ENCODE data around the gene AP1S3. TPM values are rescaled to one million over a fixed set of nuclear protein-coding genes. Genes with fewer than 3 reads are reported as not detected.
"Not testable (repeated sequence)": the region's sequence is repeated elsewhere in the genome, so short reads cannot be mapped to it uniquely, and the experiment has no call there.

AP1S3 gene
- 10 to 100 TPM in 1 of 2 experiments, 1 to 10 TPM in 1; 8.8 to 10.1 TPM for total RNA-seq

GRCh38 chr2:223837287-223838061 is at the start of gene AP1S3:
TSS of gene AP1S3 (minus strand) at chr2:223837582. CDS start at chr2:223837450, 132 bp downstream.
- CTCF ChIA-PET: interaction anchor here (1.0 kb wide), 1 partner anchor 447 kb away, joined by 3 read pairs; no protein-coding TSS in a partner anchor
- intact Hi-C loops (cut with DNase I, micrococcal nuclease): loop anchor here (1.0 to 5.0 kb wide), 5 partner anchors 22 to 1180 kb away; partner anchors contain the start of genes FARSB (in 1 of the 2) and MRPL44 (in 1 of the 2)
- POLR2A ChIA-PET: interaction anchor here (0.6 kb wide), 1 partner anchor 630 kb away, joined by 4 read pairs; no protein-coding TSS in a partner anchor
- DNase-seq (peak; percentile 88), ATAC-seq (peak; percentile 98)
- Mint-ChIP-seq H3K4me3 (peak within 1 kb of the TSS; percentile 86), H3K36me3 (ENCODE audit: low read depth) (no peaks in the 10 kb centered on the region), H3K27me3 (no peaks in the 10 kb centered on the region), H3K4me1 (peaks cover 13% of the 10 kb centered on the region), H3K27ac (peak within 1 kb of the TSS; percentile 82), H3K9me3 (ENCODE audit: low read depth) (no peaks in the 10 kb centered on the region)

- no peak overlapping the region for H3K4me3 Mint-ChIP-seq
- H3K27me3 Mint-ChIP-seq: no peaks in the 10 kb centered on the region
- H3K9me3 Mint-ChIP-seq (ENCODE audit: low read depth): peaks cover 4% of the 10 kb centered on the region
- no peak for DNase-seq
- no peak for ATAC-seq
- no peak overlapping the region for H3K27ac Mint-ChIP-seq
- POLR2A ChIA-PET: no interaction called here
- H3K36me3 Mint-ChIP-seq (ENCODE audit: low read depth): peaks cover 52% of the 10 kb centered on the region
- H3K4me1 Mint-ChIP-seq: peaks cover 13% of the 10 kb centered on the region
- CTCF ChIA-PET: no interaction called here
- intact Hi-C loops (cut with DNase I, micrococcal nuclease): no loop called here
These were observed 49.7 kb upstream of the AP1S3 start for GRCh38 chr2:223887127-223887526.

- intact Hi-C loops (cut with DNase I, micrococcal nuclease): no loop called here
- H3K27ac Mint-ChIP-seq: no peak overlapping the region
- H3K9me3 Mint-ChIP-seq (ENCODE audit: low read depth): peaks cover 4% of the 10 kb centered on the region
These were observed 49.3 kb upstream of the AP1S3 start for GRCh38 chr2:223886726-223887125.

GRCh38 chr2:223884399-223884798 is 47.0 kb upstream of the AP1S3 start:
- DNase-seq: peak; percentile 25
- H3K27me3 Mint-ChIP-seq: no peaks in the 10 kb centered on the region
- POLR2A ChIA-PET: no interaction called here
- CTCF ChIA-PET: no interaction called here
- H3K36me3 Mint-ChIP-seq (ENCODE audit: low read depth): peaks cover 53% of the 10 kb centered on the region
- ATAC-seq: peak; percentile 70
- intact Hi-C loops (cut with DNase I, micrococcal nuclease): no loop called here
- peaks cover 10% of the 10 kb centered on the region for H3K4me1 Mint-ChIP-seq
- H3K4me3 Mint-ChIP-seq: no peak overlapping the region
- no peak overlapping the region for H3K27ac Mint-ChIP-seq
- H3K9me3 Mint-ChIP-seq (ENCODE audit: low read depth): peaks cover 2% of the 10 kb centered on the region

More at GRCh38 chr2:223886726-223887125, 49.3 kb upstream of the AP1S3 start:
- ChIA-PET POLR2A (no interaction called here), CTCF (no interaction called here)
- ATAC-seq (no peak), DNase-seq (no peak)
- no peaks in the 10 kb centered on the region for H3K27me3 Mint-ChIP-seq
- H3K4me3 Mint-ChIP-seq: no peak overlapping the region
- peaks cover 54% of the 10 kb centered on the region for H3K36me3 Mint-ChIP-seq (ENCODE audit: low read depth)
- peaks cover 13% of the 10 kb centered on the region for H3K4me1 Mint-ChIP-seq

GRCh38 chr2:223882715-223883114 is 45.3 kb upstream of the AP1S3 start:
- Mint-ChIP-seq H3K27me3 (no peaks in the 10 kb centered on the region), H3K27ac (no peak overlapping the region), H3K4me1 (peaks cover 8% of the 10 kb centered on the region), H3K4me3 (no peak overlapping the region), H3K9me3 (ENCODE audit: low read depth) (no peaks in the 10 kb centered on the region), H3K36me3 (ENCODE audit: low read depth) (peaks cover 53% of the 10 kb centered on the region)
- ChIA-PET POLR2A (no interaction called here), CTCF (no interaction called here)
- ATAC-seq (no peak), DNase-seq (no peak)
- intact Hi-C loops (cut with DNase I, micrococcal nuclease): no loop called here

- H3K4me3 Mint-ChIP-seq: no peak overlapping the region
- DNase-seq: no peak
These were observed 43.4 kb upstream of the AP1S3 start for GRCh38 chr2:223880796-223881195.

GRCh38 chr2:223877721-223878410 is 40.5 kb upstream of the AP1S3 start:
- no peak overlapping the region for H3K27ac Mint-ChIP-seq
- intact Hi-C loops (cut with DNase I, micrococcal nuclease): no loop called here
- peaks cover 50% of the 10 kb centered on the region for H3K36me3 Mint-ChIP-seq (ENCODE audit: low read depth)
- no peaks in the 10 kb centered on the region for H3K4me1 Mint-ChIP-seq
- H3K9me3 Mint-ChIP-seq (ENCODE audit: low read depth): no peaks in the 10 kb centered on the region
- ChIA-PET CTCF (no interaction called here), POLR2A (no interaction called here)
- DNase-seq (no peak), ATAC-seq (no peak)
- no peak overlapping the region for H3K4me3 Mint-ChIP-seq
- H3K27me3 Mint-ChIP-seq: no peaks in the 10 kb centered on the region

More at GRCh38 chr2:223880796-223881195, 43.4 kb upstream of the AP1S3 start:
- ATAC-seq: no peak
- no peak overlapping the region for H3K27ac Mint-ChIP-seq
- H3K36me3 Mint-ChIP-seq (ENCODE audit: low read depth): peaks cover 52% of the 10 kb centered on the region
- ChIA-PET CTCF (no interaction called here), POLR2A (no interaction called here)
- intact Hi-C loops (cut with DNase I, micrococcal nuclease): no loop called here
- H3K27me3 Mint-ChIP-seq: no peaks in the 10 kb centered on the region
- H3K9me3 Mint-ChIP-seq (ENCODE audit: low read depth): no peaks in the 10 kb centered on the region
- H3K4me1 Mint-ChIP-seq: peaks cover 8% of the 10 kb centered on the region

GRCh38 chr2:223873672-223874071 is 36.3 kb upstream of the AP1S3 start:
- no peaks in the 10 kb centered on the region for H3K9me3 Mint-ChIP-seq (ENCODE audit: low read depth)
- peaks cover 48% of the 10 kb centered on the region for H3K36me3 Mint-ChIP-seq (ENCODE audit: low read depth)
- DNase-seq: no peak
- H3K27me3 Mint-ChIP-seq: no peaks in the 10 kb centered on the region
- ATAC-seq: no peak
- H3K27ac Mint-ChIP-seq: no peak overlapping the region
- POLR2A ChIA-PET: no interaction called here
- intact Hi-C loops (cut with DNase I, micrococcal nuclease): no loop called here
- CTCF ChIA-PET: no interaction called here
- no peak overlapping the region for H3K4me3 Mint-ChIP-seq
- no peaks in the 10 kb centered on the region for H3K4me1 Mint-ChIP-seq

GRCh38 chr2:223872772-223873171 is 35.4 kb upstream of the AP1S3 start:
- CTCF ChIA-PET; H3K9me3 Mint-ChIP-seq (ENCODE audit: low read depth); H3K27ac Mint-ChIP-seq; DNase-seq; intact Hi-C loops (cut with DNase I, micrococcal nuclease); H3K27me3 Mint-ChIP-seq; ATAC-seq; H3K4me3 Mint-ChIP-seq; H3K4me1 Mint-ChIP-seq; POLR2A ChIA-PET: not testable (repeated sequence)
- H3K36me3 Mint-ChIP-seq (ENCODE audit: low read depth): peaks cover 40% of the 10 kb centered on the region

- intact Hi-C loops (cut with DNase I, micrococcal nuclease); POLR2A ChIA-PET; ATAC-seq; H3K27ac Mint-ChIP-seq; H3K9me3 Mint-ChIP-seq (ENCODE audit: low read depth); H3K4me3 Mint-ChIP-seq; H3K27me3 Mint-ChIP-seq; H3K4me1 Mint-ChIP-seq; DNase-seq: not testable (repeated sequence)
- CTCF ChIA-PET: interaction anchor here (0.5 kb wide), 1 partner anchor 489 kb away, joined by 3 read pairs; no protein-coding TSS in a partner anchor
- peaks cover 33% of the 10 kb centered on the region for H3K36me3 Mint-ChIP-seq (ENCODE audit: low read depth)
These were observed 34.3 kb upstream of the AP1S3 start for GRCh38 chr2:223871661-223872060.

GRCh38 chr2:223870840-223871611 is 33.6 kb upstream of the AP1S3 start:
- H3K27me3 Mint-ChIP-seq: no peaks in the 10 kb centered on the region
- no peaks in the 10 kb centered on the region for H3K9me3 Mint-ChIP-seq (ENCODE audit: low read depth)
- DNase-seq: no peak
- ChIA-PET CTCF (no interaction called here), POLR2A (no interaction called here)
- peaks cover 7% of the 10 kb centered on the region for H3K4me1 Mint-ChIP-seq
- H3K36me3 Mint-ChIP-seq (ENCODE audit: low read depth): peaks cover 33% of the 10 kb centered on the region
- no peak overlapping the region for H3K27ac Mint-ChIP-seq
- no peak overlapping the region for H3K4me3 Mint-ChIP-seq
- intact Hi-C loops (cut with DNase I, micrococcal nuclease): no loop called here
- no peak for ATAC-seq

Measured in activated CD4-positive, alpha-beta T cell treated with anti-CD3 and anti-CD28 coated beads for 36 hours (primary cell).